ENCODE measurements around the gene SH3RF3. TPM values are rescaled to one million over a fixed set of nuclear protein-coding genes. Genes with fewer than 3 reads are reported as not detected.

Gene SH3RF3
- total RNA-seq, 4 donors from 2014 or later: 2.8 to 5.7 (median 3.0) TPM

GRCh38 chr2:109370399-109371035 lies 241.5 kb downstream of the SH3RF3 start:
- H3K27me3 ChIP-seq: no peaks in the 10 kb centered on the region
- DNase-seq (no peak), ATAC-seq (no peak)
- H3K4me3 ChIP-seq: no peak overlapping the region
- no peaks in the 10 kb centered on the region for H3K9me3 ChIP-seq
- no peaks in the 10 kb centered on the region for H3K36me3 ChIP-seq
- intact Hi-C loops (cut with DNase I; ENCODE audit: low total_unique reads): no loop called here
- TF ChIP-seq POLR2A (IDR thresholded peaks at IDR 0.05) (no peak), CTCF (IDR thresholded peaks at IDR 0.05 in 4 of 5, conservative IDR thresholded peaks at IDR 0.05 in 1 of 5) (no peak)
- peaks cover 31 to 36% of the 10 kb centered on the region in 2 donors for H3K4me1 ChIP-seq
- in situ Hi-C loops (cut with MboI; ENCODE audit: low sequenced_read_pairs in 4 of 4): no loop called here
- no peak overlapping the region for H3K27ac ChIP-seq

- ATAC-seq: no peak
- no peaks in the 10 kb centered on the region for H3K36me3 ChIP-seq
- no peak for TF ChIP-seq CTCF (IDR thresholded peaks at IDR 0.05 in 4 of 5, conservative IDR thresholded peaks at IDR 0.05 in 1 of 5)
- no peak for TF ChIP-seq POLR2A (IDR thresholded peaks at IDR 0.05)
- H3K27me3 ChIP-seq: no peaks in the 10 kb centered on the region
- in situ Hi-C loops (cut with MboI; ENCODE audit: low sequenced_read_pairs in 4 of 4) (no loop called here), intact Hi-C loops (cut with DNase I; ENCODE audit: low total_unique reads) (no loop called here)
- H3K27ac ChIP-seq: no peak overlapping the region
- peaks cover 29 to 35% of the 10 kb centered on the region in 2 donors for H3K4me1 ChIP-seq
- no peak overlapping the region for H3K4me3 ChIP-seq
- DNase-seq: no peak
- no peaks in the 10 kb centered on the region for H3K9me3 ChIP-seq
Observed at GRCh38 chr2:109371481-109372170, 242.6 kb downstream of the SH3RF3 start.

- Histone ChIP-seq H3K36me3 (no peaks in the 10 kb centered on the region), H3K4me1 (peaks cover 23 to 29% of the 10 kb centered on the region in 2 donors), H3K27ac (no peak overlapping the region), H3K4me3 (no peak overlapping the region), H3K27me3 (no peaks in the 10 kb centered on the region), H3K9me3 (no peaks in the 10 kb centered on the region)
- TF ChIP-seq POLR2A (IDR thresholded peaks at IDR 0.05): no peak
- no peak for TF ChIP-seq CTCF (IDR thresholded peaks at IDR 0.05 in 4 of 5, conservative IDR thresholded peaks at IDR 0.05 in 1 of 5)
- in situ Hi-C loops (cut with MboI; ENCODE audit: low sequenced_read_pairs in 4 of 4): no loop called here
- no peak for ATAC-seq
- no peak for DNase-seq
- intact Hi-C loops (cut with DNase I; ENCODE audit: low total_unique reads): no loop called here
Observed at GRCh38 chr2:109372171-109372568, 243.2 kb downstream of the SH3RF3 start.

GRCh38 chr2:109372614-109373013 lies 243.6 kb downstream of the SH3RF3 start:
- TF ChIP-seq POLR2A (IDR thresholded peaks at IDR 0.05) (no peak), CTCF (IDR thresholded peaks at IDR 0.05 in 4 of 5, conservative IDR thresholded peaks at IDR 0.05 in 1 of 5) (no peak)
- no peaks in the 10 kb centered on the region for H3K27me3 ChIP-seq
- no peak overlapping the region for H3K4me3 ChIP-seq
- no peak overlapping the region for H3K27ac ChIP-seq
- ATAC-seq (no peak), DNase-seq (no peak)
- H3K4me1 ChIP-seq: peaks cover 19 to 25% of the 10 kb centered on the region in 2 donors
- H3K9me3 ChIP-seq: no peaks in the 10 kb centered on the region
- in situ Hi-C loops (cut with MboI; ENCODE audit: low sequenced_read_pairs in 4 of 4) (no loop called here), intact Hi-C loops (cut with DNase I; ENCODE audit: low total_unique reads) (no loop called here)
- no peaks in the 10 kb centered on the region for H3K36me3 ChIP-seq
